HepG2 (cell line): ENCODE measurements around the gene CADM1. TPM values are rescaled to one million over a fixed set of nuclear protein-coding genes. Genes with fewer than 3 reads are reported as not detected.

Source experiments
- BCL6 ChIP-seq: IDR thresholded peaks from 2 replicates; pipeline ENCODE4 v1.6.1; 2016; ENCODE audit warnings: missing genetic modification reagents, missing compliant biosample characterization
- CCDC6 ChIP-seq: sonication (generic); formaldehyde crosslinking; IDR thresholded peaks from 2 replicates; pipeline ENCODE4 v1.8.1; 2022; ENCODE audit warnings: mild to moderate bottlenecking, missing genetic modification reagents, moderate library complexity
- CSRNP2 ChIP-seq: sonication (generic); formaldehyde crosslinking; conservative IDR thresholded peaks from 2 replicates; pipeline ENCODE4 v1.8.0; 2022; ENCODE audit warnings: low read depth, missing genetic modification reagents
- E2F2 ChIP-seq: sonication (generic); formaldehyde crosslinking; IDR thresholded peaks from 2 replicates; pipeline ENCODE4 v1.4.0; 2020; ENCODE audit warnings: missing genetic modification reagents, borderline replicate concordance
- E2F5 ChIP-seq: sonication (generic); formaldehyde crosslinking; conservative IDR thresholded peaks from 2 replicates; pipeline ENCODE4 v1.4.0; 2020; ENCODE audit warnings: missing genetic modification reagents
- FOXA3 ChIP-seq: IDR thresholded peaks from 2 replicates; pipeline ENCODE4 v1.6.1; 2016; ENCODE audit warnings: missing genetic modification reagents, missing compliant biosample characterization
- NR2C2 ChIP-seq: sonication (generic); formaldehyde crosslinking; IDR thresholded peaks from 2 replicates; pipeline ENCODE4 v1.4.0; 2020; ENCODE audit warnings: missing genetic modification reagents, mild to moderate bottlenecking, moderate library complexity, borderline replicate concordance
- NR2F6 ChIP-seq, 2 experiments: IDR thresholded peaks; 2 replicates each; pipeline ENCODE4 v1.6.1; 2016; ENCODE audit warnings: antibody characterized with exemption in 1 of 2, mild to moderate bottlenecking in 1 of 2
- PBX3 ChIP-seq: sonication (generic); formaldehyde crosslinking; IDR thresholded peaks from 2 replicates; pipeline ENCODE4 v1.8.1; 2023; ENCODE audit warnings: missing genetic modification reagents, inconsistent platforms, borderline replicate concordance
- PCBP2 ChIP-seq: fragments of 200-400 bp; formaldehyde crosslinking; optimal IDR thresholded peaks from 2 replicates; pipeline ENCODE3; 2018; ENCODE audit warnings: low read length, low read depth; ENCODE audit not compliant: poor library complexity, severe bottlenecking
- PITX1 ChIP-seq: sonication (generic); formaldehyde crosslinking; IDR thresholded peaks from 2 replicates; pipeline ENCODE4 v1.5.1; 2020; ENCODE audit warnings: mild to moderate bottlenecking, missing genetic modification reagents
- PRDM15 ChIP-seq: sonication (generic); formaldehyde crosslinking; IDR thresholded peaks from 2 replicates; pipeline ENCODE4 v1.4.0; 2020; ENCODE audit warnings: missing genetic modification reagents
- RELA ChIP-seq: sonication (generic); formaldehyde crosslinking; IDR thresholded peaks from 2 replicates; pipeline ENCODE4 v1.4.0; 2020; ENCODE audit warnings: missing genetic modification reagents
- RFXAP ChIP-seq: sonication (generic); formaldehyde crosslinking; IDR thresholded peaks from 2 replicates; pipeline ENCODE4 v1.4.0; 2020; ENCODE audit warnings: missing genetic modification reagents, borderline replicate concordance
- RXRA ChIP-seq: sonication (generic); formaldehyde crosslinking; IDR thresholded peaks from 2 replicates; pipeline ENCODE4 v1.5.1; 2020; ENCODE audit warnings: missing genetic modification reagents
- SOX13 ChIP-seq, 3 experiments: fragments of 450-650 bp in 1 of 3; sonication (generic) in 1 of 3; formaldehyde crosslinking in 1 of 3; IDR thresholded peaks in 2 of 3; conservative IDR thresholded peaks in 1 of 3; 2 replicates each; pipeline versions ENCODE4 v1.5.0 to v1.6.1; 2016 to 2020; ENCODE audit warnings: antibody characterized with exemption in 1 of 3, mild to moderate bottlenecking in 1 of 3, missing compliant biosample characterization in 1 of 3, missing genetic modification reagents in 1 of 3, moderate library complexity in 1 of 3
- SRSF1 ChIP-seq: fragments of 200-400 bp; formaldehyde crosslinking; optimal IDR thresholded peaks from 2 replicates; pipeline ENCODE3; 2017; ENCODE audit warnings: mild to moderate bottlenecking, low read depth, low read length, moderate library complexity
- SYNCRIP ChIP-seq: fragments of 200-400 bp; formaldehyde crosslinking; IDR thresholded peaks from 2 replicates; pipeline ENCODE4 v1.6.1; 2018; ENCODE audit warnings: mild to moderate bottlenecking, low read depth, low read length; ENCODE audit not compliant: insufficient read depth
- ZFY ChIP-seq: sonication (generic); formaldehyde crosslinking; IDR thresholded peaks from 2 replicates; pipeline ENCODE4 v1.4.0; 2020; ENCODE audit warnings: missing genetic modification reagents
- ZNF496 ChIP-seq: sonication (generic); formaldehyde crosslinking; IDR thresholded peaks from 2 replicates; pipeline ENCODE4 v1.8.1; 2023; ENCODE audit warnings: mild to moderate bottlenecking, moderate library complexity, missing genetic modification reagents; ENCODE audit not compliant: insufficient replicate concordance
- ZNF552 ChIP-seq: sonication (generic); formaldehyde crosslinking; IDR thresholded peaks from 2 replicates; pipeline ENCODE4 v1.9.0; 2022; ENCODE audit warnings: missing genetic modification reagents, mild to moderate bottlenecking, borderline replicate concordance
- ZNF772 ChIP-seq: sonication (generic); formaldehyde crosslinking; IDR thresholded peaks from 2 replicates; pipeline ENCODE4 v1.5.0; 2020; ENCODE audit warnings: mild to moderate bottlenecking, missing genetic modification reagents
- polyA plus RNA-seq, 8 experiments: library from polyadenylated mRNA; depleted of rRNA in 3 of 8; stranded (reverse) in 7 of 8; unstranded in 1 of 8; fragments of >200 nt; fragmentation: Illumina TruSeq in 4 of 8; extraction: Trizol in 4 of 8; gene quantifications; 2 replicates each; pipeline versions ENCODE4 v1.2.1 to v1.2.3, GENCODE V29; 2011 to 2016; ENCODE audit warnings: low read depth in 4 of 8, missing spikeins in 1 of 8, mixed read lengths in 1 of 8; ENCODE audit not compliant: insufficient read depth in 1 of 8
- total RNA-seq, 5 experiments: library from RNA; depleted of rRNA; stranded (reverse); fragments of >200 nt; fragmentation: Illumina TruSeq; extraction: Trizol; gene quantifications; 2 replicates each; pipeline ENCODE4 v1.2.3, GENCODE V29; 2016; ENCODE audit warnings: low read depth in 1 of 5

CADM1 gene
- total and polyA plus RNA-seq, 2 of the 13 experiments (the other 11 are each of a cell fraction or from before 2014, with no cell fraction given), result 71.3 to 122 TPM

- no peak for TF ChIP-seq PBX3 (CRISPR knock-in tag)
- no peak for TF ChIP-seq SYNCRIP
- TF ChIP-seq CCDC6 (CRISPR knock-in tag), result no peak
- peak; percentile 50; the same call in 1 of the 2 replicates for TF ChIP-seq NR2F6 (IDR thresholded peaks at IDR 0.05)
- TF ChIP-seq NR2F6 (CRISPR knock-in tag; IDR thresholded peaks at IDR 0.05), result peak; percentile 46; the same call in 1 of the 2 replicates
- no peak for TF ChIP-seq NR2C2 (CRISPR knock-in tag)
- TF ChIP-seq ZFY (CRISPR knock-in tag), result no peak
- peak; percentile 30; the same call in 1 of the 2 replicates for TF ChIP-seq BCL6 (CRISPR knock-in tag)
- TF ChIP-seq SRSF1, result no peak
- no peak for TF ChIP-seq CSRNP2 (CRISPR knock-in tag)
- no peak for TF ChIP-seq E2F2
- no peak for TF ChIP-seq PITX1 (CRISPR knock-in tag)
- no peak for TF ChIP-seq PCBP2
- TF ChIP-seq ZNF496, result no peak
- no peak for TF ChIP-seq PRDM15 (CRISPR knock-in tag)
- no peak for TF ChIP-seq E2F5 (CRISPR knock-in tag)
- TF ChIP-seq ZNF772 (CRISPR knock-in tag), result no peak
- no peak for TF ChIP-seq RELA
- no peak for TF ChIP-seq SOX13 (IDR thresholded peaks at IDR 0.05)
- TF ChIP-seq SOX13 (CRISPR knock-in tag; conservative IDR thresholded peaks at IDR 0.05 in 1 of 2, IDR thresholded peaks at IDR 0.05 in 1 of 2), result no peak
- TF ChIP-seq RFXAP (CRISPR knock-in tag), result no peak
- no peak for TF ChIP-seq RXRA (CRISPR knock-in tag)
- no peak for TF ChIP-seq ZNF552 (CRISPR knock-in tag)
- TF ChIP-seq FOXA3 (CRISPR knock-in tag), result peak; percentile 50; the same call in 1 of the 2 replicates
These were observed 28.7 kb downstream of the CADM1 start (continued) for GRCh38 chr11:115475564-115475963.
